Measurements from ENCODE around the gene AUTS2.

AUTS2 gene

DNA sequence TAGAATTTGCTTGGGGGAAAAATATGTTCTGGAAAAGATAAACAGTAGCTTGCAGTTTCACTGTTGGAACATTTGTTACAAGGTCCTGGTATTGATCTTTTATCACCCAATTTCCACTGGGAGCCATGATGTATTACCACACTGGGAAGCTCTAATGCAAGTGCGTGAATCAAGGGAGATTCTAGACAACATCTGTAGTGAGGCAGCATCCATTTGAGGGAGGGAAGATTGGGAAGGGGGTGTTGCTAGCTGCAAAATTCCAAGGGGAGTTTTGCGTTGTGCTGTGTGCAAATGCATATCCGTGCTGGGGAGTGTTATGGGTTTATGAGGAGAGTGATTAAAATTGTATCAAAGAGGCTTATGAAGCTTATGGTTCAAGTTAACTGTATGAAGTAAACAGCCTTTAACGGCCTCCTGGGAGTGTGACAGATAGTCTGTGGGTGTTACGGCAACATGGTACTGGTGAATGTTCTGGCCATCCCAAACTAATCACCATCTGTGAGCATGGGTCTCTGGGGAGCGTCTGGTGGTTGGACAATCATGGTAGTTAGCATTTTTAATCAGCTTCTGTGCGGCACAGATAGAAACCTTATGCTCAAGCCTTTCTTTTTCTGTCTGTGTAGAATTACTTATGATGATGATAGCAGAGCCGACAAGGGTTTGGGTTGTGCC, 931.8 kb downstream of the AUTS2 start:
- DNase-seq = no peak
- Histone ChIP-seq H3K9me3 (ENCODE audit: control insufficient read depth, low read length) (no peaks in the 10 kb centered on the region), H3K27me3 (replicated peaks; ENCODE audit: control insufficient read depth, insufficient read depth, low read length, poor library complexity, severe bottlenecking) (no peaks in the 10 kb centered on the region), H3K36me3 (ENCODE audit: control insufficient read depth, insufficient read depth, low read length) (no peaks in the 10 kb centered on the region), H3K4me3 (ENCODE audit: insufficient read depth, low read depth, low read length, poor library complexity, severe bottlenecking) (no peak overlapping the region), H3K27ac (ENCODE audit: insufficient read depth, low read length, poor library complexity, severe bottlenecking) (no peak overlapping the region), H3K4me1 (ENCODE audit: control insufficient read depth, insufficient read depth, low read length, poor library complexity, severe bottlenecking) (no peaks in the 10 kb centered on the region)

DNA sequence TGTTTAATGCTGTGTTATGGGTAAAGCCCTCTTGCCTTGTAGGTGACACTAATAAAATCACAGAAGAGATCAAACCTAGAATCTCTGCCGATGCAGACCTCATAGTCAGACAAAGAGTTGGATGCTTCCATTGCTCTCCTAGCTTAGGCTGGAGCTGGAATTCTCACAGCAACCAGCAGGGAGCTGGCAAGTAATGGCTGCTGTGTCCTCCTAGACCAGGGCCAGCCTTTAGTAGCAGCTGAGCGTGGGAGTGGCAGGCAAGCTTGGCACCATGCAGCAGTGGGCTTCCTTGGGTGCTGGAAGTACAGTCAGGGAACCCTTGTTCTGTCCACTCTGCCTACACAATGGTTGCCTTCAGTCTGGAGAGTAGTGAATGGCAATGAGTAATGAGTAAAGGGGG, 935.3 kb downstream of the AUTS2 start:
- DNase-seq = no peak
- H3K9me3 ChIP-seq (ENCODE audit: control insufficient read depth, low read length) = no peaks in the 10 kb centered on the region
- no peaks in the 10 kb centered on the region for H3K36me3 ChIP-seq (ENCODE audit: control insufficient read depth, insufficient read depth, low read length)
- H3K27me3 ChIP-seq (replicated peaks; ENCODE audit: control insufficient read depth, insufficient read depth, low read length, poor library complexity, severe bottlenecking) = no peaks in the 10 kb centered on the region
- no peak overlapping the region for H3K27ac ChIP-seq (ENCODE audit: insufficient read depth, low read length, poor library complexity, severe bottlenecking)
- H3K4me3 ChIP-seq (ENCODE audit: insufficient read depth, low read depth, low read length, poor library complexity, severe bottlenecking) = no peak overlapping the region
- no peaks in the 10 kb centered on the region for H3K4me1 ChIP-seq (ENCODE audit: control insufficient read depth, insufficient read depth, low read length, poor library complexity, severe bottlenecking)

DNA sequence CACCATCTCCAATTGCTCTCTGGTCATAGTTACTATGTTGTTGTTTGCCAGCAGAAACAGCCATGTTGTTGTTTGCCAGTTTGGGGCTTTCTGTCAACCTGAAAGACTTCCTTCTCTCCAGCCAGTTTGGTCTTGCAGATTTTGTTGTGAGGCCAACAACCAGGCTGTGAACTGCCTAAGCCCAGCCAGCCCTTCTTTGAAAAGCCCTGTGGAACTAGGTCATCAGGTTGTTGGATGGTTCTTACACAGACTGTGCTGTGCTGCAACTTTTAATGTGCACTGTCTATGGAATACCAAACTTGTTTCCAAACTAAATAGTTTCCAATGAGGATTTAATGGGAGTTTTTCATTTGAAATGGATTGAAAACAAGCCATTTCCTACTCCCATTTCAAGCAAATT, 940.9 kb downstream of the AUTS2 start:
- H3K9me3 ChIP-seq (ENCODE audit: control insufficient read depth, low read length) = no peaks in the 10 kb centered on the region
- no peaks in the 10 kb centered on the region for H3K4me1 ChIP-seq (ENCODE audit: control insufficient read depth, insufficient read depth, low read length, poor library complexity, severe bottlenecking)
- DNase-seq = no peak
- no peak overlapping the region for H3K27ac ChIP-seq (ENCODE audit: insufficient read depth, low read length, poor library complexity, severe bottlenecking)
- H3K27me3 ChIP-seq (replicated peaks; ENCODE audit: control insufficient read depth, insufficient read depth, low read length, poor library complexity, severe bottlenecking) = no peaks in the 10 kb centered on the region
- no peaks in the 10 kb centered on the region for H3K36me3 ChIP-seq (ENCODE audit: control insufficient read depth, insufficient read depth, low read length)
- no peak overlapping the region for H3K4me3 ChIP-seq (ENCODE audit: insufficient read depth, low read depth, low read length, poor library complexity, severe bottlenecking)

GRCh38 chr7:70539617-70540016, 941.3 kb downstream of the AUTS2 start:
- DNase-seq = no peak
- no peaks in the 10 kb centered on the region for H3K9me3 ChIP-seq (ENCODE audit: control insufficient read depth, low read length)
- H3K4me3 ChIP-seq (ENCODE audit: insufficient read depth, low read depth, low read length, poor library complexity, severe bottlenecking) = no peak overlapping the region
- no peaks in the 10 kb centered on the region for H3K36me3 ChIP-seq (ENCODE audit: control insufficient read depth, insufficient read depth, low read length)
- H3K27ac ChIP-seq (ENCODE audit: insufficient read depth, low read length, poor library complexity, severe bottlenecking) = no peak overlapping the region
- H3K27me3 ChIP-seq (replicated peaks; ENCODE audit: control insufficient read depth, insufficient read depth, low read length, poor library complexity, severe bottlenecking) = no peaks in the 10 kb centered on the region
- H3K4me1 ChIP-seq (ENCODE audit: control insufficient read depth, insufficient read depth, low read length, poor library complexity, severe bottlenecking) = no peaks in the 10 kb centered on the region

DNA sequence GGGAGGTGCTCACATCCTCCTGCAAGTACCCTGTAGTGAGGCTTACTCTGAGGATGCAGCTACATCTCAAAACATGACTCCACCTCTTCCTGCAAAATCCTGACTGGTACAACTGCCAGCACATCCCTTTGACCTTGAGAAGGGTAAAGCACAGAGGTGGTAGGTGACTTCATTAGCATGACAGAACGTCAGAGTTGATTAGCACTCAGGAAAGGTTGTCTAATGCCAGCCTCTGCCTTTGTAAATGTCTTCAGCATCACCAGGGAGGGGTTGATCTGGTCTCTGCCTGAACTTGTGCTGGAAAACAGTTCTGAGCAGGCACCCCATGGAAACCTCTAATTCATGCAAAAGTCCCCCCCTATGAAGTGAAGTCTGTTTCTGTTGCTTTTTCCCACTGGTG, 942.4 kb downstream of the AUTS2 start:
- Histone ChIP-seq H3K27ac (ENCODE audit: insufficient read depth, low read length, poor library complexity, severe bottlenecking) (no peak overlapping the region), H3K9me3 (ENCODE audit: control insufficient read depth, low read length) (no peaks in the 10 kb centered on the region), H3K27me3 (replicated peaks; ENCODE audit: control insufficient read depth, insufficient read depth, low read length, poor library complexity, severe bottlenecking) (no peaks in the 10 kb centered on the region), H3K4me1 (ENCODE audit: control insufficient read depth, insufficient read depth, low read length, poor library complexity, severe bottlenecking) (no peaks in the 10 kb centered on the region), H3K4me3 (ENCODE audit: insufficient read depth, low read depth, low read length, poor library complexity, severe bottlenecking) (no peak overlapping the region), H3K36me3 (ENCODE audit: control insufficient read depth, insufficient read depth, low read length) (no peaks in the 10 kb centered on the region)
- no peak for DNase-seq

GRCh38 chr7:70542750-70543376, 944.6 kb downstream of the AUTS2 start:
- Histone ChIP-seq H3K4me3 (ENCODE audit: insufficient read depth, low read depth, low read length, poor library complexity, severe bottlenecking) (no peak overlapping the region), H3K36me3 (ENCODE audit: control insufficient read depth, insufficient read depth, low read length) (no peaks in the 10 kb centered on the region), H3K27ac (ENCODE audit: insufficient read depth, low read length, poor library complexity, severe bottlenecking) (no peak overlapping the region), H3K27me3 (replicated peaks; ENCODE audit: control insufficient read depth, insufficient read depth, low read length, poor library complexity, severe bottlenecking) (no peaks in the 10 kb centered on the region), H3K9me3 (ENCODE audit: control insufficient read depth, low read length) (no peaks in the 10 kb centered on the region), H3K4me1 (ENCODE audit: control insufficient read depth, insufficient read depth, low read length, poor library complexity, severe bottlenecking) (no peaks in the 10 kb centered on the region)
- no peak for DNase-seq

DNA sequence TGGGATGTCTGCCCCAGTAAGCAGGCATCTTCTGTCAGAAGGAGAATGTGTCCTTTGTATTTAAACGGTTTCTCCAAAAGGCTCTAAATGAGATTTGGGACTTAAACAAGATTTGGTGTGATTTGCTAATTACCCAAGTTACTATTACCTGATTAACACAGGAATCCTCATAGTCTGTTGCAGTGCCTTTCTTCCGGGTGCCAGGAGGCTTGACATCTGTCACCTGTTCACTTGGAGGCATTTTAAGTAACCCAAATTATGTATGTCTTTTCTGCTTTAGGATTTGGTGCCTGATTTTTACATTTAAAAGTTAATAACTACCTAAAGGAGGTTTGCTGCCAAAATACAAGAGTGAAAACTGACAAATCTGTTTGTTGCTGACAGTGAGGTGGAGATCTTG, 945.7 kb downstream of the AUTS2 start:
- no peaks in the 10 kb centered on the region for H3K4me1 ChIP-seq (ENCODE audit: control insufficient read depth, insufficient read depth, low read length, poor library complexity, severe bottlenecking)
- H3K4me3 ChIP-seq (ENCODE audit: insufficient read depth, low read depth, low read length, poor library complexity, severe bottlenecking) = no peak overlapping the region
- no peak overlapping the region for H3K27ac ChIP-seq (ENCODE audit: insufficient read depth, low read length, poor library complexity, severe bottlenecking)
- no peaks in the 10 kb centered on the region for H3K27me3 ChIP-seq (replicated peaks; ENCODE audit: control insufficient read depth, insufficient read depth, low read length, poor library complexity, severe bottlenecking)
- DNase-seq = no peak
- H3K36me3 ChIP-seq (ENCODE audit: control insufficient read depth, insufficient read depth, low read length) = no peaks in the 10 kb centered on the region
- H3K9me3 ChIP-seq (ENCODE audit: control insufficient read depth, low read length) = no peaks in the 10 kb centered on the region

GRCh38 chr7:70545214-70545613, 946.9 kb downstream of the AUTS2 start:
- Histone ChIP-seq H3K27ac (ENCODE audit: insufficient read depth, low read length, poor library complexity, severe bottlenecking) (no peak overlapping the region), H3K36me3 (ENCODE audit: control insufficient read depth, insufficient read depth, low read length) (no peaks in the 10 kb centered on the region), H3K27me3 (replicated peaks; ENCODE audit: control insufficient read depth, insufficient read depth, low read length, poor library complexity, severe bottlenecking) (no peaks in the 10 kb centered on the region), H3K9me3 (ENCODE audit: control insufficient read depth, low read length) (no peaks in the 10 kb centered on the region), H3K4me3 (ENCODE audit: insufficient read depth, low read depth, low read length, poor library complexity, severe bottlenecking) (no peak overlapping the region), H3K4me1 (ENCODE audit: control insufficient read depth, insufficient read depth, low read length, poor library complexity, severe bottlenecking) (no peaks in the 10 kb centered on the region)
- no peak for DNase-seq

GRCh38 chr7:70552141-70552540, 953.9 kb downstream of the AUTS2 start:
- Histone ChIP-seq H3K4me1 (ENCODE audit: control insufficient read depth, insufficient read depth, low read length, poor library complexity, severe bottlenecking) (no peaks in the 10 kb centered on the region), H3K27me3 (replicated peaks; ENCODE audit: control insufficient read depth, insufficient read depth, low read length, poor library complexity, severe bottlenecking) (no peaks in the 10 kb centered on the region), H3K9me3 (ENCODE audit: control insufficient read depth, low read length) (no peaks in the 10 kb centered on the region), H3K4me3 (ENCODE audit: insufficient read depth, low read depth, low read length, poor library complexity, severe bottlenecking) (no peak overlapping the region), H3K27ac (ENCODE audit: insufficient read depth, low read length, poor library complexity, severe bottlenecking) (no peak overlapping the region), H3K36me3 (ENCODE audit: control insufficient read depth, insufficient read depth, low read length) (no peaks in the 10 kb centered on the region)
- no peak for DNase-seq

- DNase-seq = no peak
These were observed 955.1 kb downstream of the AUTS2 start for GRCh38 chr7:70553364-70553763.

More at GRCh38 chr7:70553364-70553763, 955.1 kb downstream of the AUTS2 start:
- Histone ChIP-seq H3K9me3 (ENCODE audit: control insufficient read depth, low read length) (no peaks in the 10 kb centered on the region), H3K4me1 (ENCODE audit: control insufficient read depth, insufficient read depth, low read length, poor library complexity, severe bottlenecking) (no peaks in the 10 kb centered on the region), H3K4me3 (ENCODE audit: insufficient read depth, low read depth, low read length, poor library complexity, severe bottlenecking) (no peak overlapping the region), H3K36me3 (ENCODE audit: control insufficient read depth, insufficient read depth, low read length) (no peaks in the 10 kb centered on the region), H3K27me3 (replicated peaks; ENCODE audit: control insufficient read depth, insufficient read depth, low read length, poor library complexity, severe bottlenecking) (no peaks in the 10 kb centered on the region), H3K27ac (ENCODE audit: insufficient read depth, low read length, poor library complexity, severe bottlenecking) (no peak overlapping the region)
